G401.6 (cell line): ENCODE data around the gene CD2AP.
"Not testable (repeated sequence)": the region's sequence is repeated elsewhere in the genome, so short reads cannot be mapped to it uniquely, and the experiment has no call there.

Experiments
- FAIRE-seq: peaks from 2 replicates; lab custom pipeline; 2012; peaks lifted over from hg19 to GRCh38; lab: Jason Lieb, UNC

The CD2AP gene

DNA sequence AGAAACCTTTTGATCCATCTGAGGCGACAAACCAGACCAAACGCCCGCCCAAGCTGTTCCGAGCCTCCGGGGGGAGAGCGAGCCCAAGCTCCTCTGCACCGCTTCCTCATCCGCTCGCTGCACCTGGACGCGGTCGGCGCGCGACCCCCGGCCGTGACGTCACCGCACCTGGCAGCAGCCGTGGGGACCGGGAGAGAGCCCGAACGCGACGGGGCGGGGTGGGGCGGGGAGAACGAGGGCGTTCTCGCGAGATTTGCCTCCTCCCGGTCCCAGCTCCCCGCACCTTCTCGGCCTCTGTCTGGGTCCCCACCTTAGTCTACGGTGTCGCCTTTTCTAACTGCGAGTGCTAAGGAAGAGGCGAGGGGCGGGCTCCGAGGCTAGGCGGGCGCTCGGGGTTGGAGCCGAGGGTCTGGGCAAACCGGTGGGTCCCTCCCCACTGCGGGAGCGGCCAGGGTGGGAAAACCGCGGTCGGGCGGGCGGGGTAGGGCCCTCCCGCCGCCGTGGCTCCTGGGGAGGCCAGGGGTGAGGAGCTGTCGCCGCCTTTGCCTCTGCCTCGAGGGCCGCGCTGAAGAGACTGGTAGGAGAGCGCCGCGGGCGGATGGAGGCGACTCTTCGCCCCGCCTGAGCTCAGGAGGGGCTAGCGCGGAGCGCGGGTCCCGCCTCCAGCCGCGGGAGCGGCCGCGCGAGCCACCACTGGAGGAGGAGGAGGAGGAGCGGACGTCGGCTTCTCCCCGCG lies at the start of gene CD2AP:
CD2AP (plus strand) TSS at position 293 of the 736 bp plus-strand sequence. CDS start 456 bp downstream, outside the sequence.
- FAIRE-seq: no peak

- FAIRE-seq: no peak
Observed at GRCh38 chr6:47428288-47428687, 49.3 kb upstream of the CD2AP start.

- FAIRE-seq: no peak
Observed at GRCh38 chr6:47428746-47429664, 48.6 kb upstream of the CD2AP start.

GRCh38 chr6:47434372-47435253 lies 43.0 kb upstream of the CD2AP start:
- FAIRE-seq: no peak

- no peak for FAIRE-seq
Observed at GRCh38 chr6:47435254-47435612, 42.4 kb upstream of the CD2AP start.

DNA sequence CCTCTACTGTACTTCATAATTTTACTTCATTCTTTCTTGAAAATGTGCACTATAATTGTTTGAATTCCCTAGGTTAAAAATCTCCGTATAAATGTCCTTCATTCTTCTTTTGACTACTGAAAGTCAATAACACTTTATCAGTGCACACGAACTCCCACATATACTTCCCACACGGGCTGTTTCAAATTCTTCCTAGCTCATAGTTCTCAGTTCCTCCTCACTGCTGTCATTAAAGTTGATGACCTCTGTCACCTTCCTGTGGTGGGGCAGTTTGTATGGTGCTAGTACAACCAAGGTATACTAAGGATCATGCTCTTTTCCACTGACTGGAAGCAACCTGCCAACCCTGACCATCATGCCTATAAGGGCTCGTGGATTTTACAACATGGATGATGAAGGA lies 40.0 kb upstream of the CD2AP start:
- no peak for FAIRE-seq

GRCh38 chr6:47438481-47439347 lies 38.9 kb upstream of the CD2AP start:
- FAIRE-seq: no peak

GRCh38 chr6:47439348-47439668 lies 38.3 kb upstream of the CD2AP start:
- no peak for FAIRE-seq

DNA sequence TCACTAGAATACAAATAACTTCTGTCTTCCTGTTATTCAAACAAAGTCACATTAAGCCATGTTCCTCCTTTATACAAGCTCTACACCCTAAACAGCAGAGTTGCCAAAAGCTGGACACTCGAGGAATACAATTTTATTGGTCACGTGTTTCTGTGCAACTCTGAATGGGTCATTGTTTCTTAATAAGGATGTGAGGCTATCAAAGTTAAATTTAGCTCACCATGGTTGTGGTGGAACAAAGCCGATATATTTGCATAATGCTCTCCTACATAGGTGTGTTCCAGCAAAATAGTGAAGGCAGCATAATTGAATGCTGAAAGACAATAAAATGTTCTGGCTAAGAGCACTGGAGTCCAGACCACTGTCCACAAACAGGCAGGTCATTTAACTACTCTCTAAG lies 36.9 kb upstream of the CD2AP start:
- no peak for FAIRE-seq

GRCh38 chr6:47444964-47445363 lies 32.6 kb upstream of the CD2AP start:
- not testable (repeated sequence) for FAIRE-seq

DNA sequence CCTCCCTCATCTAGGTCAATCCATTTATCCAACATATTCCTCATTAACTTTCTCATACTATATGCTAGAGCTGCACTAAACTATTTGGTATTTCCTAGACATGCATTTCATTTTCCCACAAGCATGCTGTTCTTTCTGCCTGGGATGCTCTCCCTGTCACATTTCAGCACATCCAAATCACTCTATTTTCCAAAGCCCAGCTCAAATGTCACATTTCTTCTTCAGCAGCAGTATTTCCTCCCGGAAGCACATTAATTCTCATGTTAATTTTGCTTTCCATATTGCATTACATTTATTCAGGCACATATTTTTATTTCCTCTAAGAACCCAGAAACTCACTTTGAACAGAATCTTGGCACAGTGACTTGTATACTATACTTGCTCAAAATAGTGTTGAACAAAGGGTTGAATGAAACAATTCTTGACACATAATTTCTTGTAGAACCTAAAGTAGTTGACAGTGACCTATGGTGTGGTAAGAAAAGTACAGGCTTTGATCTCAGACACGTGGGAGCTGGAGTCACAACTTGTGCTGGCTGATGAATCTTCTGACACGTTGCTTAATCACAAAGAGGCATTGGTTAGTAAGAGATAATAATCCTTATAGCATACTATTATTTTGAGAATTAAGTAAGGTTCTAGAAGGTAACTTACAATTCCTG lies 30.8 kb upstream of the CD2AP start:
- no peak for FAIRE-seq

GRCh38 chr6:47447722-47448121 lies 29.9 kb upstream of the CD2AP start:
- FAIRE-seq: no peak

GRCh38 chr6:47451162-47451561 lies 26.4 kb upstream of the CD2AP start:
- no peak for FAIRE-seq

- FAIRE-seq: no peak
Observed at GRCh38 chr6:47452899-47453298, 24.7 kb upstream of the CD2AP start.

GRCh38 chr6:47453372-47453936 lies 24.1 kb upstream of the CD2AP start:
- FAIRE-seq: no peak

DNA sequence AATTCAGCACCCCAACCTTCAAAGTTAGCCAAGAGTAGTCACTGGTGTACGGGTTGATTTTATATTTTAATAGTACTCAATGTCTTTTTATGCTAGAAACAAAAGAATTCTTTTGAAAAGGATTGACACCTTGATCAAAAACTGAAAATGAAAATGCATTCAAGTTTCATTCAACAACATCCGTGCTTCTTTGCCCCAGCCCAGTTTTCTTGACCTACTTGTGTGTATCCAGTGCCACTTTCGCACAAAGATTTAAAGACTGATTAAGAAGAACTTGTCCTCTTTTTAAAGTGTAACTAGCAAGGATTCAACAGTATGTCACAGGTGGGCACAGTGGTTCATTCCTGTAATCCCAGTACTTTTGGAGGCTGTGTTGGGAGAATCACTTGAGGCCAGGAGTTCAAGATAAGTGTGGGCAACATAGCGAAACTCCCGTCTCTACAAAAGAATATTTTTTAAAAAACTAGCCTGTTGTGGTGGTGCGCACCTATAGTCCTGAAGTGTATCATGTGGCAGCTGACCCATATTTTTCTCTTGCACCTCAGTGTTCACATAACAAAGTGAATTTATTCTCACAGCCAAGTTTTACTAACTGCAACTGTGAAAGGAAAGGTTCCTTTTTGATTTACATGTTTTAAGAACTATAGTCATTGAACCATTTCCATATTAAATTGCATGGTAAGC lies 22.7 kb upstream of the CD2AP start:
- no peak for FAIRE-seq

- FAIRE-seq: no peak
Observed at GRCh38 chr6:47455533-47456209, 21.9 kb upstream of the CD2AP start.

- no peak for FAIRE-seq
Observed at GRCh38 chr6:47456536-47456975, 21.0 kb upstream of the CD2AP start.

GRCh38 chr6:47457370-47457769 lies 20.2 kb upstream of the CD2AP start:
- no peak for FAIRE-seq
